HG03159 (cell line): ENCODE results near the gene KRTAP12-2.

ENCODE experiments used
- ATAC-seq: cut with Tn5 transposase; IDR thresholded peaks from one replicate; pipeline ENCODE4 v1.9.1; 2021; ENCODE audit warnings: mild to moderate bottlenecking, moderate library complexity; ENCODE audit not compliant: unreplicated experiment

KRTAP12-2 gene, protein sequence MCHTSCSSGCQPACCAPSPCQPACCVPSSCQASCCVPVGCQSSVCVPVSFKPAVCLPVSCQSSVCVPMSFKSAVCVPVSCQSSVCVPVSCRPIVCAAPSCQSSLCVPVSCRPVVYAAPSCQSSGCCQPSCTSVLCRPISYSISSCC

DNA sequence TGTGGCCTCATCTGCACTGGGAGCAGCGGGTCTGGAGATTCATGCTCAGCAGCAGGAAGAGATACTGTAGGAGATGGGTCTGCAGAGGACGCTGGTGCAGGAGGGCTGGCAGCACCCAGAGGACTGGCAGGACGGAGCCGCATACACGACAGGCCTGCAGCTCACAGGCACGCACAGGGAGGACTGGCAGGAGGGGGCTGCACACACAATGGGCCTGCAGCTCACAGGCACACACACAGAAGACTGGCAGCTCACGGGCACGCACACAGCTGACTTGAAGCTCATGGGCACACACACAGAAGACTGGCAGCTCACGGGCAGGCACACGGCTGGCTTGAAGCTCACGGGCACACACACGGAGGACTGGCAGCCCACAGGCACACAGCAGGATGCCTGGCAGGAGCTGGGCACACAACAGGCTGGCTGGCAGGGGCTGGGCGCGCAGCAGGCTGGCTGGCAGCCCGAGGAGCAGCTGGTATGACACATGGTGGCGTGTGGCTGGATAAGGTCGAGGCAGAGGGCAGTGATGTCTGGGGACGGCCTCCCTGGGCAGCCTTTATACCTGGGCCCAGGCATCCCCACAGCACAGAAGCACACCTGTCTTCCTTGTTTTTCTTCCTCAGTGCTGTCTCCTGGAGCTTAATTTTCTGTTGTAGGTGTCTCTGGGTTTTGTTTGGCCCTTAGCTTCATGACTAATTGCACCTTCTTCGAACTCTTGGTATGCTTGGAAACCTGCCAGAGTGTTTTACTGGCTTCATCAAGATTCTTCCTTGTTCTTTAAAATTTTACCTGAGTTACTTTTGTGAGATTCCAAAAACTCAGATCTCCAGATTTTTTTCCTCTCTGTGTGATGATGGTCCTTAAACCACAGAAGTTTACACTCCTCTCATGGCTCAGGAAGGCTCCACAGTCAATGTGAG is at the start of gene KRTAP12-2:
Gene KRTAP12-2 (minus strand): TSS at position 527 of the 920 bp plus-strand sequence. CDS start 41 bp downstream, at position 486.
- ATAC-seq = no peak

GRCh38 chr21:44714905-44715304 is 48.2 kb upstream of the KRTAP12-2 start:
- ATAC-seq = no peak

GRCh38 chr21:44713846-44714245 is 47.1 kb upstream of the KRTAP12-2 start:
- ATAC-seq = no peak

GRCh38 chr21:44713130-44713529 is 46.4 kb upstream of the KRTAP12-2 start:
- ATAC-seq = no peak

DNA sequence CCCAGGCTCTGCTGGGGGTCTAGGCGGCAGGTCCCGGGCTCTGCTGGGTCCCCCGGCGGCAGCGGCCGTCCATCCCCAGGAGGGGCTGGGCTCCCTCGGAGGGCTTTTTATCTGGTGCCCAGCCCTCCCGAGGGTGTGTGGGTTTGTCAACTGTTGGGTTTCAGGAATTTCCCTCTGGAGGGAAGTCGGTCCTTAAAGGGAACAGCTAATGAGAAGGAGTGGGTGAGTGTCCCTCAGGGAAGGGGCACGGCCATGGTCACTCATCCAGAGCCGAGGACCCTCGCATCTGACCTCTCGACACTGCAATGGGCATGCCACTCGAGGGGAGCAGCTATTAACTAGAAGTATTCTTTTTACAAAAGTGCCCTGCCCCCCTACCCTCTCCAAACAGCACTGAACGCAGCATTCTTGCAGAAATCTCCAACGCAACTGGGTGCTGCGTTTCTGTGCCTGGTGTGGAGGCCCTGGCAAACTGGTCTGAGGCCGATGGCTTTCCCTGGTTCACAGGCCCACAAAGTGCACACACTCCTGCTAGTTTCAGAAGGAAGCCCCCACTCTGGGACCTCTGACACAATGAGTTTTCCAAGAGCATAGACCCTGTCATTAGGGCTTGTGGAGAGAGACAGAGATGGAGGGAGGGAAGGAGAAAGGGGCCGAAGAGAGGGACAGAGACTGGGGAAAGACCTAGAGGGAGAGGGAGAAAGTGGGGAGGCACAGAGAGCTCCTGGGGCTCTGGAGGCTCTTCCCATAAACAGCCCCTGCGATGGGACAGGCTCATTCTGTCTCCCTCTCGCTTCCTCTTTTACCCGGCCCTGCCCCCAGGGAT is 45.7 kb upstream of the KRTAP12-2 start:
- ATAC-seq = no peak

DNA sequence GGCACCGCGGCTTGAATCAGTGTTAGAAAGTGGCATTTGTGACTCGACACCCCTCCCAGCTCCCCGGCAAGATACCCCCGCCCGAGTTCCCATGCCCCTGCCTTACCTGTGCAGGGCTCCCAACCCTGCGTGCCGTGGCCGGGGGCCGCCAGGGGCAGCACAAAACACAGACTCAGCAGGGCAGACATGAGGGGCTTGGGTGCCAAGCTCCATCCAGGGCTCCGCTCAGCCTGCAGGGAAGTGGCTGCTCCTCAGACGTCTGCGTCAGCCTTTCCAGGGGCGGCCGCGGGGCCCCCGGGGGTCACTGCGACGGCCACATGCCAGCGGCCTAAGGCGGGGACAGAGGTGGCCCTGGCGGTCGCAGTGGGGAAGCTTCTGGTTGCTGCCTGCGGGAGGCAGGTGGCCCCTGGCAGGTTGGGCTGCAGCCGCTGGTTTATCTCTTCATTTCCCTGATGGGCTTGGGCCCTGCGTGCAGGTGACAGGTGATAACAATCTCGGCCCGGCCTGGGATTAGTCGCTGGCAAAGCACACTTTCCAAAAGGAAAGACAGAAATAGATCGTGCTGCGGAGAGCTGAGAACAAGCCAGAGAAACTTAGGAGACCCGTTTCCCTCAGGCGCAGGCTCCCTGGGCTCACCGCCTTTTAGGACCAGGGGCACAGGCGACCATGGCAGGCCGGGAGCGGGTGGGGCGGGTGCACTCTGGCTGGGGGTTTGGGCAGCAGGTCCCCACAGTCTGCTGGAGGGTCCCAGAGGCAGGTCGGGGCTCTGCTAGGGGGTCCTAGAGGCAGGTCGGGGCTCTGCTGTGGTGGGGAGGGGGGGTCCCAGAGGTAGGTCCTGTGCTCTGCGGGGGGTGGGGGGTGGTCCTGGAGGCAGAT is 44.8 kb upstream of the KRTAP12-2 start, which contains the start of gene TSPEAR:
Gene TSPEAR (minus strand): TSS at position 246 of the 876 bp plus-strand sequence. CDS start 58 bp downstream, at position 188.
- no peak for ATAC-seq

GRCh38 chr21:44710756-44711326 is 44.1 kb upstream of the KRTAP12-2 start:
- ATAC-seq = no peak

DNA sequence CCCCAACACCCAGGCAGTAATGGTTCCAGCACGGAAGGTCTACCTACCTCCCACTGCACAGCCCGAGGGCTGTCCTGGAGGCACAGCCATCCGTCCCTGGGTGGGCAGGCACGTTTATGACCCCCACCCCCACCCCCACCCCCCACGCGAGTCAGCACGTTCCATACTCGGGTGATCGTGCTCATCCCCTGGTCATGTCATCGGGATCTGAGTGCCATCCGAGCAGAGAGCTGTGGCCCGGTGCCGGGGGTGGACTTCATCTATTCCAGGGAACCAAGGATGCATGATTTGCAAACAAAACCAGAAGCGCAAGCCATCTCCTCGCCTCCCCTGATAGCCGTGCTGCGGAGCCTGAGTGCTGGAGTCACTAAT is 43.6 kb upstream of the KRTAP12-2 start:
- ATAC-seq = no peak

- ATAC-seq = no peak
Observed at GRCh38 chr21:44709426-44710293, 42.9 kb upstream of the KRTAP12-2 start.

DNA sequence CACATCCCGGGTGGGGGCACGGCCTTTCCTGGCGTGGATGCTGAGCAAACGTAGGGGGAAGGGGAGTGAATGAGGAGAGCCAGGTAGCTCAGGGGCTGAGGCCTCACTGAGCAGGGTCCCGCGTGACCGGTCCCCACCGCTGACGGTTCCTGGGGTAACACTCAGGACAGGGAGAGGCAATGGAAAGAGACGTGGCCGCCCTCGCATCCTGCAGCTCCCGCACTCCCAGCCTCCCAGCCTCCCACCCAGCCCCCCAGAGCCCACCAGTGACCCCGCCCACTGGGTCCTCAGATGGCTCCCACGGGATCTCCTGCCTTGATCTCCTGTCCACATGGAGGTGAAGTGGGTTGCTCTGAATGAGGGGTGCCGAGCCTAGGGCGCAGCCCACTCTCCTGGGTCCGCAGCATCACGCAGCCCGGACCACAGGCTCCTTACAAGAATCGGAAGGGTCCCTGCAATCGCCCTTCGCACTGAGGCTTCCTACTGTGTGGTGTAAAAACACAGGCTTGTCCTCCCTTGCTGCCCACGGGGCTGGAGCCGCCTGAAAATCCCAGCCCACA is 42.2 kb upstream of the KRTAP12-2 start:
- no peak for ATAC-seq

- ATAC-seq = no peak
Observed at GRCh38 chr21:44708213-44708865, 41.6 kb upstream of the KRTAP12-2 start.

DNA sequence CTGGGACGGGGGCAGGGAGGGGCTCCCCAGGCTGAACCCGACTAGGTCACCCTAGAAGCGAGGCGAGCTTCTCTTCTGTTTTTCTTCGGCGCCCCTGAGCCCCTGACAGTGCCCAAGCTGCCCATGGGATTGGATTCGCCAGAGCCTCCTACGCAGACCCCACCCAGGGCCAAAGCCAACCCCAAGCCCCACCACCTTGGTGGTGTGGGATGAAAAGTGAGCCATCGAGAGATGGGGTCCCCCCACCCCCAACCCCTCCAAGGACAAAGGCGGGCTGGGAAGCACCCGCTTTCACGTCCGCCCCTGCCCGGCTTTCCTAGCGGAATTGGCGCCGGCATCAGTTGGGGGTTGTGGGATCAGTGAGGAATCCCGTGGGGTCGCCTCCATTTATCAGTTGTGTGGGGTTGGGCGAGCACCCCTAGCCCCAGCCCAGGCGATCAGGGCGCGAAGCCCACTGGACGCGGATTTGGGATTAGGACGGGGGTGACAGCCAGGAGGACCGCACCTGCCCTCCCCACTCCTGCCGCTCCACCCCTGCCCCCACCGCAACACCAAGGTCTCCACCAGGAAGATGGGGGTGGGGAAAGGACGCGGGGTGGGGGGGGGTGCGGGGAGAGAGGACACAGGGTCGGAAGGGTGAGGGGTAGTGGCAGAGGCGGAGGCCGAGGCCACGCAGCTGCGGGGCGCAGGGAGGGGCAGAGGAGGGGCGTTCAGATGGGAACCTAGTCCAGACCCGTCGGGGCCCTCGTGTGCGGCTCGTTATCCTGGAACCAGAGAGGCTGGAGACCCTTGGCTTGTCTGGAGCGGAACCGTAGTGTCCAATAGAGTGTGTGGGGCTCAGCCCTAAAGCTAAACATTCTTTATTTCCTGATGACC is 40.2 kb upstream of the KRTAP12-2 start:
- ATAC-seq = no peak

DNA sequence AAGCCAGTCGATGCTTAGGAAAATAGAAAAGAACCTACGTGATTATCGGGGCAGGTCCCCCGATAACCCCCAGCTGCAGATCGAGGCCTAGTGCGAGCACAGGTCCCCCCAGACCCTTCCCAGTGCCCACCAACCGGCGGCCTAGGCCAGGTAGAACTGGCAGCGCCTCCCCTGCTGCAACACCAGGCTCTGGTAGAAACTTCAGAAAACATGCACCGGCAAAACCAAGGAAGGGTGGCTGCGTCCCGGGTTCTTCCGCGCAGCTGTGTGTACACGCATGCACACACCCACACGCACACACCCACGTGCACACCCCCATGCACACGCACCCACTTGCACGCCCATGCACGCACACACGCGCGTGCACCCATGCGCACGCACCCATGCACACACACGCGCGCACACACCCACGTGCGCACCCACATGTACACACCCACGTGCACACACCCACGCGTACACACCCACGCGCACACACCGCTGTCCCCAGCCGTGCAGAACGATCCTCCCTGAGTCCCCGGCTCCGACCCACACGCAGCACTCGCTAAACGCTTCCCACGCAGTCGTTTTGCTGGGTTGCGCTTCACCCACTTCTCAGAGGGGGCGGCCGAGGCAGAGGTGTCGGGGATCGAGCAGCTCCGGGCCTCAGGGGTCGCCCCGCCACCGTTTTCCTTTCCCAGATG is 39.4 kb upstream of the KRTAP12-2 start:
- no peak for ATAC-seq

DNA sequence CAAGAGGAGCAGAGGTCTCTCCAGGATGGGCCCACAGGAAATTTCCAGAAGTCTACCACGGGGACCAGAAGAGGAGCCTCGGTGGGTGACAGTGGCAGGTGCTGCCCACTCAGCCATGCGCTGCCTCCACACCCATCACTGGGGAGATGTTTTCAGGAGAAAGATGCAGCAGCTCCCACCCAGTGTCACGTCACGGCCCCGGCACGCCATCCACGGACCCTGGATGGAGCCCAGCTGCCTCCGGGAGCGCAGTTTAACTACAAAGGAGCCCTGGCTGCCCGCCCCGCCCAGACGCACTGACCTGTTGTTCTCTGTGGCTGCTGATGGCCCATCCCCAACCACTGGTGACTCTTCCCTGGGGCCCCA is 37.9 kb upstream of the KRTAP12-2 start:
- no peak for ATAC-seq

GRCh38 chr21:44703731-44704635 is 37.3 kb upstream of the KRTAP12-2 start:
- no peak for ATAC-seq
